Endothelial cell (in vitro differentiated cells): Measurements from ENCODE around the gene PRRG2. TPM values are rescaled to one million over a fixed set of nuclear protein-coding genes. Genes with fewer than 3 reads are reported as not detected.

ENCODE experiments used
- DNase-seq: peaks from one replicate; pipeline ENCODE4 v3.0.0; 2021; ENCODE audit warnings: low spot score
- H3K27ac Mint-ChIP-seq: one replicate; pipeline ENCODE4 v1.8.0; 2021; ENCODE audit warnings: mixed read lengths, inconsistent platforms; ENCODE audit not compliant: unreplicated experiment
- H3K27me3 Mint-ChIP-seq: one replicate; pipeline ENCODE4 v1.8.0; 2021; ENCODE audit warnings: mild to moderate bottlenecking, moderate library complexity, mixed read lengths, inconsistent platforms; ENCODE audit not compliant: unreplicated experiment
- H3K36me3 Mint-ChIP-seq: one replicate; pipeline ENCODE4 v1.8.0; 2021; ENCODE audit warnings: mild to moderate bottlenecking, low read depth, mixed read lengths, inconsistent platforms; ENCODE audit not compliant: unreplicated experiment
- H3K4me1 Mint-ChIP-seq: one replicate; pipeline ENCODE4 v1.8.0; 2021; ENCODE audit warnings: mild to moderate bottlenecking, mixed read lengths, inconsistent platforms; ENCODE audit not compliant: unreplicated experiment
- H3K4me3 Mint-ChIP-seq: one replicate; pipeline ENCODE4 v1.8.0; 2021; ENCODE audit warnings: mild to moderate bottlenecking, mixed read lengths, inconsistent platforms; ENCODE audit not compliant: unreplicated experiment
- H3K9me3 Mint-ChIP-seq: one replicate; pipeline ENCODE4 v1.8.0; 2021; ENCODE audit warnings: mixed read lengths, inconsistent platforms; ENCODE audit not compliant: unreplicated experiment
- total RNA-seq: library from RNA; stranded (reverse); fragmentation: NEBNext Ultra II Directional; extraction: Animal tissue kit (Norgen Biotek cat#: 25700); gene quantifications from one replicate; pipeline ENCODE4 v1.2.1, GENCODE V29; 2021; ENCODE audit not compliant: unreplicated experiment
- TF ChIP-seq, protein P1 (sequence below): fragments of 200-600 bp; sonication (generic); IDR thresholded peaks from one replicate; pipeline ENCODE4 v1.5.0; 2021; ENCODE audit warnings: antibody characterized with exemption; ENCODE audit not compliant: unreplicated experiment

The PRRG2 gene
- total RNA-seq, 1 donor from 2014 or later: 2.4 TPM

DNA sequence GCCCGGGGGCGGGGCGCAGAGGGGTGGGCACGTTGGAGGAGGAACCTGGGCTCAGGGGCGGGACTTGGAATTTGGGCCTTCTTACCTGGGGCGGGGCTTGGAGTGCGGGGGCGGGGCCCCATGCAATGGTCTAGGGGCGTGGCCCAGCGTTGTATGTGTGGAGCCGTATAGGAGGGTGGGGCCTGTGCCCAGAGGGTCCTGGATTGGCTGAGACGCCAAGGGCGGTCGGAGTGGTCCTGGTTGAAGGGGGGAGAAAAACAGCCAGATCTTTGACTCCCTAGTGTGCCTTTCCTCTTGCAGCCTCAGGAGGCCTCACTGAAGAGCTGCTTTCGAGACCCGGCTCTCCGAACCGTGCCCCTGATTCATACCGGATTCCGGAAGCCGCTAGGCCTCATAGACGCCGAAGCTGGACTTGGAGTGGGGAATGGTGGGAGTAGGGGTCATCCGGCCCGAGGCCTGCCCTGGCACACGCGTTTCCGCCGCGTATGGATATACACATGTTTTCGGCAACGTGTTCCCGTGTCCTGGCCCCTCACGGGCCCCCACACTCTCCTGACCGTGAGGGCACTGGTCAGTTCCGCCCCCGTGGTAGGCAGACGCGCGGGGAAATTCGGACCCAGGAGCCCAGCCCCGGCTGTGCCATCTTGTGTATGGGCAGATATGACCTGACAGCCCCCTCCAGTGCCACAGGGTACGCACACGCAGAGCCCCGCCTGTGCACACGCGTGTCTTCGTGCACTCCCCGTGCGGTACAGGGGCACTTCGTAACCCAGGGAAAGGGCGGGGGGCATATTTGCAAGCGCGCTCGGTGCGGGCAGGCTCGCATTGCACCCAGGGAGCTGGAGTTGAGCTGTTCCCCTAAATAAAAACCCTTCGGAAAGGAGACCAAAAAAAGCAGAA is 9.2 kb downstream of the PRRG2 start:
- DNase-seq: peak; percentile 92
- H3K4me1 Mint-ChIP-seq: peaks cover 21% of the 10 kb centered on the region
- H3K4me3 Mint-ChIP-seq: peak overlapping the region; percentile 93
- TF ChIP-seq, protein P1, sequence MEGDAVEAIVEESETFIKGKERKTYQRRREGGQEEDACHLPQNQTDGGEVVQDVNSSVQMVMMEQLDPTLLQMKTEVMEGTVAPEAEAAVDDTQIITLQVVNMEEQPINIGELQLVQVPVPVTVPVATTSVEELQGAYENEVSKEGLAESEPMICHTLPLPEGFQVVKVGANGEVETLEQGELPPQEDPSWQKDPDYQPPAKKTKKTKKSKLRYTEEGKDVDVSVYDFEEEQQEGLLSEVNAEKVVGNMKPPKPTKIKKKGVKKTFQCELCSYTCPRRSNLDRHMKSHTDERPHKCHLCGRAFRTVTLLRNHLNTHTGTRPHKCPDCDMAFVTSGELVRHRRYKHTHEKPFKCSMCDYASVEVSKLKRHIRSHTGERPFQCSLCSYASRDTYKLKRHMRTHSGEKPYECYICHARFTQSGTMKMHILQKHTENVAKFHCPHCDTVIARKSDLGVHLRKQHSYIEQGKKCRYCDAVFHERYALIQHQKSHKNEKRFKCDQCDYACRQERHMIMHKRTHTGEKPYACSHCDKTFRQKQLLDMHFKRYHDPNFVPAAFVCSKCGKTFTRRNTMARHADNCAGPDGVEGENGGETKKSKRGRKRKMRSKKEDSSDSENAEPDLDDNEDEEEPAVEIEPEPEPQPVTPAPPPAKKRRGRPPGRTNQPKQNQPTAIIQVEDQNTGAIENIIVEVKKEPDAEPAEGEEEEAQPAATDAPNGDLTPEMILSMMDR: no peak
- H3K9me3 Mint-ChIP-seq: no peaks in the 10 kb centered on the region
- peak overlapping the region; percentile 93 for H3K27ac Mint-ChIP-seq
- peaks cover 12% of the 10 kb centered on the region for H3K27me3 Mint-ChIP-seq
- H3K36me3 Mint-ChIP-seq: peaks cover 12% of the 10 kb centered on the region

DNA sequence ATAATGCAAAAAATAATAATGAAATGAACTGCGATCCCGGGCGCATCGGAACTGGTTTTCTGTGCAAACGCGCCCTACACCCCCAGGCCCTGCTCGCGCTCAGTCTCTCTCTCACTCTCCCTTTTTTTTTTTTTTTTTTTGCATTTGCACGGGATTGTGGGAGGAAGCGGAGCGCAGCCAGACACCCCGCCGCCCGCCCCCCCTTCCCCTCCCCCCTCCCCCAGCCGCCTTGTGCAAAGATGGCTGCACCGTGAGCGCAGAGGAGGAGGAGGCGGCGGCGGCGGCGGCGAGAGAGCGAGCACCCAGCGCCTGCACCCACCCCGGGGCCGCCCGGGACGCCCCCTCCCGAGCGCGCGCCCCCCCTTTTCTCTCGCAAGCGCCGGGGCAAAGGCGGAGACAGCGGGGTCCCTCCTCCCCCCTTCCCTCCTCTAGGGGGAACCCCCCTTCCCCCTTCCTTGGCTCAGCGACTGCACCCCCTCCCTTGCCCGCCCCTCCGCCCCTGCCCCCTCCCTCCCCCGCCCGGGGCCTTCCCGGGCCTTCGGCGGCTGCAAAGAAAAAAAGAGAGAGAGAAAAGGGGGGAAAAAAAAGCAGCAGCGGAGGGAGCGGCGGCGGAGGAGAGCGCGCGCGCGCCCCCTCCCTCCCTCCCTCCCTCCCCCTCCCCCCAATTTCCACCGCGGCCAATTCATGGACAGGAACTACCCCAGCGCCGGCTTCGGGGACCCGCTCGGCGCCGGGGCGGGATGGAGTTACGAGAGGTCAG is 10.0 kb downstream of the PRRG2 start, which contains the start of gene PRR12:
PRR12 (plus strand) TSS at position 212 of the 760 bp plus-strand sequence; CDS start at position 685, 473 bp downstream.
- Mint-ChIP-seq H3K27me3 (peaks cover 12% of the 10 kb centered on the region), H3K4me1 (peaks cover 21% of the 10 kb centered on the region), H3K4me3 (peak within 1 kb of the TSS; percentile 95), H3K36me3 (peaks cover 12% of the 10 kb centered on the region), H3K9me3 (no peaks in the 10 kb centered on the region), H3K27ac (peak within 1 kb of the TSS; percentile 93)
- DNase-seq: peak; percentile 45
- TF ChIP-seq, protein P1: no peak

DNA sequence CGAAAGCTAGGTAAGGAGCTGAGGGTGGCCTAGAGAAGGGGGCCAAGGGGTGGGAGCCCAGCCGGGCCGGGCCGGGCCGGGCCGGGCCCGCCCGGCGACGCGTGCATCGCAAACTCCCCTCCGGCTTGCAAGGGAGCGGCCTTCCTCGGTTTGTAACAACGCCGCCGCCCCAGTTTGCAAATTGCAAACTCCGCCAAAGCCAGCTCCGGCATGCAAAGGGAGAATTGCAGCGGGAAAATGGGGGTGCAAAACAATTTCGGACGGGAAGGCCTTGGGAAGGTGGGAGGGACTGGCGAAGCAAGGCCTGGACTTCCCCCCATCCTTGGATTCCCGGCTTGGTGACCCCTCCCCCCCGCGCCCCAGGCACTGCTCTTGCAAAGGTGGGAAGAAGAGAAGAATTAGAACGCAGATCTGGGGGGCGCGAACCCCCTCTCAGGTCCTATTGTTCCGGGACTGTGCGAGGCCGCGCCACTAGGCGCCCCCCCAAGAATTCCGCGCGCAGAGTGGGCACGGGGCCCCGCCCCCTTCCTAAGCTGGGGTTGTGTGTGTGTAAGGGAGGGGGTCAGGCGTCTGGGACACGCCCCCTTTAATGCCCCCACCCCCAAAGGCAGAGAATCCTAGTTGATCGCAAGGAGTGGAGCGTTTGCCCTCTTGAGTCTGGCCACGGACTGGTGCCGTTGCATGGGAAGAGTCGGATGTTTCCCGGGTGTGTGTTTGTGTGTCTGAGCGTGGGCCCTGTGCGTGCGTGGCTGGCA is 10.8 kb downstream of the PRRG2 start:
- H3K4me3 Mint-ChIP-seq: peak overlapping the region; percentile 95
- H3K36me3 Mint-ChIP-seq: peaks cover 12% of the 10 kb centered on the region
- peaks cover 12% of the 10 kb centered on the region for H3K27me3 Mint-ChIP-seq
- peak; percentile 40 for DNase-seq
- no peaks in the 10 kb centered on the region for H3K9me3 Mint-ChIP-seq
- peaks cover 21% of the 10 kb centered on the region for H3K4me1 Mint-ChIP-seq
- TF ChIP-seq, protein P1: no peak
- peak overlapping the region; percentile 21 for H3K27ac Mint-ChIP-seq

DNA sequence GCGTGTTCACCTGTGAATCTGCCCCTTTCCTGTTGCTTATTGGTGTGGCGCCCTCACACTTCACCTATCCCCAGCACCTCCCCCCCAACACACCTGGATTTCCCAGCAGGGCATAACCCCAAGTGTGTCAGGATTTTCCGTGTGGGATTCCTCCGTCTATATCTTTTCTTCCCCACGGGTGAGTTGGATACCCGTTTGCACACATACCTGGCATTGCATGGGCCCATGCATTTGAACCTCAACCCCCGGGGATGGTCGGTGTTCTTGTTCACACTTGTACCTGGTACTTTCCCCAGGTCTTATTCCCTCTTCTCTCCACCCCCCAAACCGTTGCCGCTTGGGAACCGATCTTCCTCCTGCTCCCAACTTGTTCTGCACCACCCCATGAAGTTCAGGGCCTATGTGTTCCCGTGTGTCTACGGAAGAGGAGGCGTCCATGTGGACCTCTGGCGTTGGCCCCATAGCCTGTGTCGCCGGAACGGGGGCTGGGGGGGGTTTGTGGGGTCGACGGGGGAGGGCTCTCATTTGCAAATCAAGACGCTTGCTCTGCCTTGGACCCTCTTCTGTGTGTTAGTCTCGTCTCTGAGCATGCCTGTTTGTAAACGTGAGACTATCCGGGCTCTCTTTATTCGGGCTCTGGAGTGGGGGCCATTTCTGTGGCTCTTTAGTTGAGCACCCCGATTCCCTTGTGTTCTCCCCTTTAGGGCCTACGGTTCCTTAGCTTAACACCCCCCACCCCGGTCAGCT is 11.5 kb downstream of the PRRG2 start:
- Mint-ChIP-seq H3K4me3 (peak overlapping the region; percentile 95), H3K27ac (peak overlapping the region; percentile 21), H3K27me3 (peaks cover 13% of the 10 kb centered on the region), H3K36me3 (peaks cover 12% of the 10 kb centered on the region), H3K4me1 (peaks cover 21% of the 10 kb centered on the region), H3K9me3 (no peaks in the 10 kb centered on the region)
- DNase-seq: no peak
- TF ChIP-seq, protein P1: no peak
